HepG2 (cell line): Measurements from ENCODE around the gene OARD1. TPM values are rescaled to one million over a fixed set of nuclear protein-coding genes. Genes with fewer than 3 reads are reported as not detected.

ENCODE experiments used
- CHD2 ChIP-seq: IDR thresholded peaks from 2 replicates; pipeline ENCODE4 v1.6.1; 2011; ENCODE audit warnings: low read depth, low read length, improper control_type of control experiment
- GATAD1 ChIP-seq: IDR thresholded peaks from 2 replicates; pipeline ENCODE4 v1.6.1; 2016; ENCODE audit warnings: missing genetic modification reagents, missing compliant biosample characterization
- HNRNPH1 ChIP-seq: fragments of 200-400 bp; formaldehyde crosslinking; optimal IDR thresholded peaks from 2 replicates; pipeline ENCODE3; 2017; ENCODE audit warnings: mild to moderate bottlenecking, low read depth, low read length
- MED13 ChIP-seq: sonication (generic); formaldehyde crosslinking; IDR thresholded peaks from 2 replicates; pipeline ENCODE4 v1.5.0; 2020; ENCODE audit warnings: missing genetic modification reagents
- MIER2 ChIP-seq: IDR thresholded peaks from 2 replicates; pipeline ENCODE4 v1.6.1; 2016; ENCODE audit warnings: missing biosample characterization, missing genetic modification reagents
- SMC3 ChIP-seq: IDR thresholded peaks from 2 replicates; pipeline ENCODE4 v1.6.1; 2011; ENCODE audit warnings: low read length, improper control_type of control experiment
- ZFYVE20 ChIP-seq: sonication (generic); formaldehyde crosslinking; IDR thresholded peaks from 2 replicates; pipeline ENCODE4 v1.8.0; 2023; ENCODE audit warnings: low read depth, mild to moderate bottlenecking, moderate library complexity, missing genetic modification reagents, borderline replicate concordance
- ZNF274 ChIP-seq: sonication (generic); formaldehyde crosslinking; IDR thresholded peaks from 2 replicates; pipeline ENCODE4 v1.5.1; 2020; ENCODE audit warnings: mild to moderate bottlenecking, missing genetic modification reagents
- ZNF367 ChIP-seq: sonication (generic); formaldehyde crosslinking; IDR thresholded peaks from 2 replicates; pipeline ENCODE4 v1.4.0; 2020; ENCODE audit warnings: missing genetic modification reagents, borderline replicate concordance
- polyA plus RNA-seq, 8 experiments: library from polyadenylated mRNA; depleted of rRNA in 3 of 8; stranded (reverse) in 7 of 8; unstranded in 1 of 8; fragments of >200 nt; fragmentation: Illumina TruSeq in 4 of 8; extraction: Trizol in 4 of 8; gene quantifications; 2 replicates each; pipeline versions ENCODE4 v1.2.1 to v1.2.3, GENCODE V29; 2011 to 2016; ENCODE audit warnings: low read depth in 4 of 8, missing spikeins in 1 of 8, mixed read lengths in 1 of 8; ENCODE audit not compliant: insufficient read depth in 1 of 8
- total RNA-seq, 5 experiments: library from RNA; depleted of rRNA; stranded (reverse); fragments of >200 nt; fragmentation: Illumina TruSeq; extraction: Trizol; gene quantifications; 2 replicates each; pipeline ENCODE4 v1.2.3, GENCODE V29; 2016; ENCODE audit warnings: low read depth in 1 of 5
- TF ChIP-seq, protein P1 (sequence below): sonication (generic); formaldehyde crosslinking; IDR thresholded peaks from 2 replicates; pipeline ENCODE4 v1.4.0; 2020; ENCODE audit warnings: mild to moderate bottlenecking, missing genetic modification reagents
- TF ChIP-seq, protein P2 (sequence below): sonication (generic); formaldehyde crosslinking; IDR thresholded peaks from 2 replicates; pipeline ENCODE4 v1.4.0; 2020; ENCODE audit warnings: missing genetic modification reagents
- TF ChIP-seq, protein P3 (sequence below): sonication (generic); formaldehyde crosslinking; IDR thresholded peaks from 2 replicates; pipeline ENCODE4 v1.5.1; 2020; ENCODE audit warnings: mild to moderate bottlenecking, missing genetic modification reagents, moderate library complexity
- TF ChIP-seq, protein P4 (sequence below): IDR thresholded peaks from 2 replicates; pipeline ENCODE4 v1.6.1; 2016; ENCODE audit warnings: control low read depth
- TF ChIP-seq, protein P5 (sequence below): sonication (generic); formaldehyde crosslinking; IDR thresholded peaks from 2 replicates; pipeline ENCODE4 v1.4.0; 2020; ENCODE audit warnings: missing genetic modification reagents, borderline replicate concordance

OARD1 gene
- total and polyA plus RNA-seq, 2 of the 13 experiments (the other 11 are each of a cell fraction or from before 2014, with no cell fraction given) = 18.4 to 49.0 TPM

DNA sequence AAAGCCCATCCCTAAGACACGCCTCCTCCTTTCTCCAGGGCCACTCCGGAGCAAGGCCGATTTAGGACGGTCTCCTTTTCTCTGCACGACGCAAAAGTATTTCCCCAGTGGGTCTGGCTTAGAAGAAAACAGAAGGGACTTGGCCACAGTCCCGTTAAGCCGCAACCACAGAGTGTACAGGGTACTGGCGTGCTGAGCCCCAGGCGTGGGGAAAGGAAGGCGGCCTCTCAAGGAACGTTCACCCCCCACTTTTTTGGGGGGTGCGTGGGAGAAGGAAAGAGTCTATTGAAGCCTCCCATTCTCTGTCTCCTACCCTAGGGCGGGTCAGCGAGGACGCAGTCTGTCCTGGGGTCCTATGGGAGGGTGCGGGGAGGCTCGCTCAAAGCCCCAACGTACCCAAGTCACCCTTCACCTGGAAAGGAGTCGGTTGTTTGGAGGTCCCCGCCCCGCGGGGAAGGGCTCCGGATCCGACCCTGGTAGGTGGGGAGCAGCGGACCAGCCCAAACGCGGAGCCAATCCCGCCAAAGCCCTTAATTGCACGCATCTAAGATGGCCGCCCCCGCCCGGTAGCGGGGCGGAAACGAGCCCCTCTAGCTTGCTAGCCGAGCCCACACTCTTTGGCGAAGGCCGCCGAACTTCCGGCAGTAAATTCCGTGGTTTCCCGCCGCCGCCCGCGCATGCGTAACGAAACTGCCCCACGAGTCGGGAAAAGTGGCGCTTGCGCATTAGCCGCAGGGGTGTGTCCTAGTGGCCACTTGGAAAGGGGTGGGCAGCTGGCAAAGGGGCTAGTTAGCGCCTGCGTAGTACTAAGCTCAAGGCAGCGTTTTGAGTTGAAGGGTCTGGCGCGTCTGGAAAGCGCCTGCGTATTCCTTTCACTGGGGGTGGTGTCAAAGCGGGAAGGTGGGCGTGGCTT lies at the start of gene OARD1 (continued):
- TF ChIP-seq SMC3 (no peak), MED13 (CRISPR knock-in tag) (peak; percentile 63; the same call in 1 of the 2 replicates), GATAD1 (CRISPR knock-in tag) (peak; percentile 79), MIER2 (CRISPR knock-in tag) (peak; percentile 39; the same call in 1 of the 2 replicates), CHD2 (peak; percentile 20; the same call in 1 of the 2 replicates), HNRNPH1 (no peak), ZNF274 (CRISPR knock-in tag) (no peak; the same call in 1 of the 2 replicates), ZFYVE20 (CRISPR knock-in tag) (no peak), ZNF367 (peak; percentile 60; the same call in 1 of the 2 replicates)
- TF ChIP-seq, protein P1, sequence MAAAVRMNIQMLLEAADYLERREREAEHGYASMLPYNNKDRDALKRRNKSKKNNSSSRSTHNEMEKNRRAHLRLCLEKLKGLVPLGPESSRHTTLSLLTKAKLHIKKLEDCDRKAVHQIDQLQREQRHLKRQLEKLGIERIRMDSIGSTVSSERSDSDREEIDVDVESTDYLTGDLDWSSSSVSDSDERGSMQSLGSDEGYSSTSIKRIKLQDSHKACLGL = peak; percentile 79
- TF ChIP-seq, protein P2, sequence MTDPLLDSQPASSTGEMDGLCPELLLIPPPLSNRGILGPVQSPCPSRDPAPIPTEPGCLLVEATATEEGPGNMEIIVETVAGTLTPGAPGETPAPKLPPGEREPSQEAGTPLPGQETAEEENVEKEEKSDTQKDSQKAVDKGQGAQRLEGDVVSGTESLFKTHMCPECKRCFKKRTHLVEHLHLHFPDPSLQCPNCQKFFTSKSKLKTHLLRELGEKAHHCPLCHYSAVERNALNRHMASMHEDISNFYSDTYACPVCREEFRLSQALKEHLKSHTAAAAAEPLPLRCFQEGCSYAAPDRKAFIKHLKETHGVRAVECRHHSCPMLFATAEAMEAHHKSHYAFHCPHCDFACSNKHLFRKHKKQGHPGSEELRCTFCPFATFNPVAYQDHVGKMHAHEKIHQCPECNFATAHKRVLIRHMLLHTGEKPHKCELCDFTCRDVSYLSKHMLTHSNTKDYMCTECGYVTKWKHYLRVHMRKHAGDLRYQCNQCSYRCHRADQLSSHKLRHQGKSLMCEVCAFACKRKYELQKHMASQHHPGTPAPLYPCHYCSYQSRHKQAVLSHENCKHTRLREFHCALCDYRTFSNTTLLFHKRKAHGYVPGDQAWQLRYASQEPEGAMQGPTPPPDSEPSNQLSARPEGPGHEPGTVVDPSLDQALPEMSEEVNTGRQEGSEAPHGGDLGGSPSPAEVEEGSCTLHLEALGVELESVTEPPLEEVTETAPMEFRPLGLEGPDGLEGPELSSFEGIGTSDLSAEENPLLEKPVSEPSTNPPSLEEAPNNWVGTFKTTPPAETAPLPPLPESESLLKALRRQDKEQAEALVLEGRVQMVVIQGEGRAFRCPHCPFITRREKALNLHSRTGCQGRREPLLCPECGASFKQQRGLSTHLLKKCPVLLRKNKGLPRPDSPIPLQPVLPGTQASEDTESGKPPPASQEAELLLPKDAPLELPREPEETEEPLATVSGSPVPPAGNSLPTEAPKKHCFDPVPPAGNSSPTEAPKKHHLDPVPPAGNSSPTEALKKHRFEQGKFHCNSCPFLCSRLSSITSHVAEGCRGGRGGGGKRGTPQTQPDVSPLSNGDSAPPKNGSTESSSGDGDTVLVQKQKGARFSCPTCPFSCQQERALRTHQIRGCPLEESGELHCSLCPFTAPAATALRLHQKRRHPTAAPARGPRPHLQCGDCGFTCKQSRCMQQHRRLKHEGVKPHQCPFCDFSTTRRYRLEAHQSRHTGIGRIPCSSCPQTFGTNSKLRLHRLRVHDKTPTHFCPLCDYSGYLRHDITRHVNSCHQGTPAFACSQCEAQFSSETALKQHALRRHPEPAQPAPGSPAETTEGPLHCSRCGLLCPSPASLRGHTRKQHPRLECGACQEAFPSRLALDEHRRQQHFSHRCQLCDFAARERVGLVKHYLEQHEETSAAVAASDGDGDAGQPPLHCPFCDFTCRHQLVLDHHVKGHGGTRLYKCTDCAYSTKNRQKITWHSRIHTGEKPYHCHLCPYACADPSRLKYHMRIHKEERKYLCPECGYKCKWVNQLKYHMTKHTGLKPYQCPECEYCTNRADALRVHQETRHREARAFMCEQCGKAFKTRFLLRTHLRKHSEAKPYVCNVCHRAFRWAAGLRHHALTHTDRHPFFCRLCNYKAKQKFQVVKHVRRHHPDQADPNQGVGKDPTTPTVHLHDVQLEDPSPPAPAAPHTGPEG (CRISPR knock-in tag) = peak; percentile 73; the same call in 1 of the 2 replicates
- TF ChIP-seq, protein P3, sequence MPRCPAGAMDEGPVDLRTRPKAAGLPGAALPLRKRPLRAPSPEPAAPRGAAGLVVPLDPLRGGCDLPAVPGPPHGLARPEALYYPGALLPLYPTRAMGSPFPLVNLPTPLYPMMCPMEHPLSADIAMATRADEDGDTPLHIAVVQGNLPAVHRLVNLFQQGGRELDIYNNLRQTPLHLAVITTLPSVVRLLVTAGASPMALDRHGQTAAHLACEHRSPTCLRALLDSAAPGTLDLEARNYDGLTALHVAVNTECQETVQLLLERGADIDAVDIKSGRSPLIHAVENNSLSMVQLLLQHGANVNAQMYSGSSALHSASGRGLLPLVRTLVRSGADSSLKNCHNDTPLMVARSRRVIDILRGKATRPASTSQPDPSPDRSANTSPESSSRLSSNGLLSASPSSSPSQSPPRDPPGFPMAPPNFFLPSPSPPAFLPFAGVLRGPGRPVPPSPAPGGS (CRISPR knock-in tag) = no peak
- TF ChIP-seq, protein P4, sequence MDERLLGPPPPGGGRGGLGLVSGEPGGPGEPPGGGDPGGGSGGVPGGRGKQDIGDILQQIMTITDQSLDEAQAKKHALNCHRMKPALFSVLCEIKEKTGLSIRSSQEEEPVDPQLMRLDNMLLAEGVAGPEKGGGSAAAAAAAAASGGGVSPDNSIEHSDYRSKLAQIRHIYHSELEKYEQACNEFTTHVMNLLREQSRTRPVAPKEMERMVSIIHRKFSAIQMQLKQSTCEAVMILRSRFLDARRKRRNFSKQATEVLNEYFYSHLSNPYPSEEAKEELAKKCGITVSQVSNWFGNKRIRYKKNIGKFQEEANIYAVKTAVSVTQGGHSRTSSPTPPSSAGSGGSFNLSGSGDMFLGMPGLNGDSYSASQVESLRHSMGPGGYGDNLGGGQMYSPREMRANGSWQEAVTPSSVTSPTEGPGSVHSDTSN (CRISPR knock-in tag) = no peak
- TF ChIP-seq, protein P5, sequence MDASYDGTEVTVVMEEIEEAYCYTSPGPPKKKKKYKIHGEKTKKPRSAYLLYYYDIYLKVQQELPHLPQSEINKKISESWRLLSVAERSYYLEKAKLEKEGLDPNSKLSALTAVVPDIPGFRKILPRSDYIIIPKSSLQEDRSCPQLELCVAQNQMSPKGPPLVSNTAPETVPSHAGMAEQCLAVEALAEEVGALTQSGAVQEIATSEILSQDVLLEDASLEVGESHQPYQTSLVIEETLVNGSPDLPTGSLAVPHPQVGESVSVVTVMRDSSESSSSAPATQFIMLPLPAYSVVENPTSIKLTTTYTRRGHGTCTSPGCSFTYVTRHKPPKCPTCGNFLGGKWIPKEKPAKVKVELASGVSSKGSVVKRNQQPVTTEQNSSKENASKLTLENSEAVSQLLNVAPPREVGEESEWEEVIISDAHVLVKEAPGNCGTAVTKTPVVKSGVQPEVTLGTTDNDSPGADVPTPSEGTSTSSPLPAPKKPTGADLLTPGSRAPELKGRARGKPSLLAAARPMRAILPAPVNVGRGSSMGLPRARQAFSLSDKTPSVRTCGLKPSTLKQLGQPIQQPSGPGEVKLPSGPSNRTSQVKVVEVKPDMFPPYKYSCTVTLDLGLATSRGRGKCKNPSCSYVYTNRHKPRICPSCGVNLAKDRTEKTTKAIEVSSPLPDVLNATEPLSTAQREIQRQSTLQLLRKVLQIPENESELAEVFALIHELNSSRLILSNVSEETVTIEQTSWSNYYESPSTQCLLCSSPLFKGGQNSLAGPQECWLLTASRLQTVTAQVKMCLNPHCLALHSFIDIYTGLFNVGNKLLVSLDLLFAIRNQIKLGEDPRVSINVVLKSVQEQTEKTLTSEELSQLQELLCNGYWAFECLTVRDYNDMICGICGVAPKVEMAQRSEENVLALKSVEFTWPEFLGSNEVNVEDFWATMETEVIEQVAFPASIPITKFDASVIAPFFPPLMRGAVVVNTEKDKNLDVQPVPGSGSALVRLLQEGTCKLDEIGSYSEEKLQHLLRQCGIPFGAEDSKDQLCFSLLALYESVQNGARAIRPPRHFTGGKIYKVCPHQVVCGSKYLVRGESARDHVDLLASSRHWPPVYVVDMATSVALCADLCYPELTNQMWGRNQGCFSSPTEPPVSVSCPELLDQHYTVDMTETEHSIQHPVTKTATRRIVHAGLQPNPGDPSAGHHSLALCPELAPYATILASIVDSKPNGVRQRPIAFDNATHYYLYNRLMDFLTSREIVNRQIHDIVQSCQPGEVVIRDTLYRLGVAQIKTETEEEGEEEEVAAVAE (CRISPR knock-in tag) = no peak; the same call in 1 of the 2 replicates
